Measurements from ENCODE around the gene SEPTIN11.

GRCh38 chr4:76931087-76931486 lies 18.5 kb upstream of the SEPTIN11 start:
- TF ChIP-seq, protein P1, sequence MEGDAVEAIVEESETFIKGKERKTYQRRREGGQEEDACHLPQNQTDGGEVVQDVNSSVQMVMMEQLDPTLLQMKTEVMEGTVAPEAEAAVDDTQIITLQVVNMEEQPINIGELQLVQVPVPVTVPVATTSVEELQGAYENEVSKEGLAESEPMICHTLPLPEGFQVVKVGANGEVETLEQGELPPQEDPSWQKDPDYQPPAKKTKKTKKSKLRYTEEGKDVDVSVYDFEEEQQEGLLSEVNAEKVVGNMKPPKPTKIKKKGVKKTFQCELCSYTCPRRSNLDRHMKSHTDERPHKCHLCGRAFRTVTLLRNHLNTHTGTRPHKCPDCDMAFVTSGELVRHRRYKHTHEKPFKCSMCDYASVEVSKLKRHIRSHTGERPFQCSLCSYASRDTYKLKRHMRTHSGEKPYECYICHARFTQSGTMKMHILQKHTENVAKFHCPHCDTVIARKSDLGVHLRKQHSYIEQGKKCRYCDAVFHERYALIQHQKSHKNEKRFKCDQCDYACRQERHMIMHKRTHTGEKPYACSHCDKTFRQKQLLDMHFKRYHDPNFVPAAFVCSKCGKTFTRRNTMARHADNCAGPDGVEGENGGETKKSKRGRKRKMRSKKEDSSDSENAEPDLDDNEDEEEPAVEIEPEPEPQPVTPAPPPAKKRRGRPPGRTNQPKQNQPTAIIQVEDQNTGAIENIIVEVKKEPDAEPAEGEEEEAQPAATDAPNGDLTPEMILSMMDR (IDR thresholded peaks at IDR 0.05) = no peak
- TF ChIP-seq POLR2A (IDR thresholded peaks at IDR 0.05) = no peak
